ENCODE measurements around the gene SLC22A31. TPM values are rescaled to one million over a fixed set of nuclear protein-coding genes. Genes with fewer than 3 reads are reported as not detected.

The SLC22A31 gene
- total and polyA plus RNA-seq, 9 donors, result 0.94 to 7.8 (median 2.7) TPM; not detected in 2

DNA sequence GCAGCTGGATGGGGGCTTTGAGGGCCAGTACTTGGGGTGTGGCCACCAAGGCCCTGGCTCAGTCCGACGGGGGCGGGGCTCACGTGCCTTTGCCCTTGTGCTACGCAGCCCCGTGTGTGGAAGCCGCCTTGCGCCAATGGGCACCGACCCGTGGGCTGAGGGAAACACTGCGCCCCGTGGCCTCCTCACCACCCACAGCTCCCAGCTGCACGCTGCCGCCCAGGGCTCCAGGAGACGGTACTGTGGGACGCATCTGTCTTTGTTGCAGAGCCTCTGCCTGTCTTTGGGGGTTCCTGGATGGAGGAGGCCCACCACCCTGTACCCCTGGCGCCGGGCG lies 21.2 kb downstream of the SLC22A31 start:
- Histone ChIP-seq H3K27me3 (peaks cover 3% of the 10 kb centered on the region), H3K4me3 (no peak overlapping the region), H3K36me3 (no peaks in the 10 kb centered on the region), H3K27ac (no peak overlapping the region), H3K9me3 (no peaks in the 10 kb centered on the region), H3K4me1 (ENCODE audit: insufficient read depth) (no peaks in the 10 kb centered on the region)
- no peak for DNase-seq
- 65 to 84% (median 78%) methylated on average over 15 to 19 of the region's 19 CpGs for WGBS, 3 donors
- intact Hi-C loops (cut with DNase I), result no loop called here
- no peak for TF ChIP-seq POLR2A (IDR thresholded peaks at IDR 0.05)
- TF ChIP-seq, protein P1, sequence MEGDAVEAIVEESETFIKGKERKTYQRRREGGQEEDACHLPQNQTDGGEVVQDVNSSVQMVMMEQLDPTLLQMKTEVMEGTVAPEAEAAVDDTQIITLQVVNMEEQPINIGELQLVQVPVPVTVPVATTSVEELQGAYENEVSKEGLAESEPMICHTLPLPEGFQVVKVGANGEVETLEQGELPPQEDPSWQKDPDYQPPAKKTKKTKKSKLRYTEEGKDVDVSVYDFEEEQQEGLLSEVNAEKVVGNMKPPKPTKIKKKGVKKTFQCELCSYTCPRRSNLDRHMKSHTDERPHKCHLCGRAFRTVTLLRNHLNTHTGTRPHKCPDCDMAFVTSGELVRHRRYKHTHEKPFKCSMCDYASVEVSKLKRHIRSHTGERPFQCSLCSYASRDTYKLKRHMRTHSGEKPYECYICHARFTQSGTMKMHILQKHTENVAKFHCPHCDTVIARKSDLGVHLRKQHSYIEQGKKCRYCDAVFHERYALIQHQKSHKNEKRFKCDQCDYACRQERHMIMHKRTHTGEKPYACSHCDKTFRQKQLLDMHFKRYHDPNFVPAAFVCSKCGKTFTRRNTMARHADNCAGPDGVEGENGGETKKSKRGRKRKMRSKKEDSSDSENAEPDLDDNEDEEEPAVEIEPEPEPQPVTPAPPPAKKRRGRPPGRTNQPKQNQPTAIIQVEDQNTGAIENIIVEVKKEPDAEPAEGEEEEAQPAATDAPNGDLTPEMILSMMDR (IDR thresholded peaks at IDR 0.05), result no peak
- no peak for TF ChIP-seq EP300 (IDR thresholded peaks at IDR 0.05)

DNA sequence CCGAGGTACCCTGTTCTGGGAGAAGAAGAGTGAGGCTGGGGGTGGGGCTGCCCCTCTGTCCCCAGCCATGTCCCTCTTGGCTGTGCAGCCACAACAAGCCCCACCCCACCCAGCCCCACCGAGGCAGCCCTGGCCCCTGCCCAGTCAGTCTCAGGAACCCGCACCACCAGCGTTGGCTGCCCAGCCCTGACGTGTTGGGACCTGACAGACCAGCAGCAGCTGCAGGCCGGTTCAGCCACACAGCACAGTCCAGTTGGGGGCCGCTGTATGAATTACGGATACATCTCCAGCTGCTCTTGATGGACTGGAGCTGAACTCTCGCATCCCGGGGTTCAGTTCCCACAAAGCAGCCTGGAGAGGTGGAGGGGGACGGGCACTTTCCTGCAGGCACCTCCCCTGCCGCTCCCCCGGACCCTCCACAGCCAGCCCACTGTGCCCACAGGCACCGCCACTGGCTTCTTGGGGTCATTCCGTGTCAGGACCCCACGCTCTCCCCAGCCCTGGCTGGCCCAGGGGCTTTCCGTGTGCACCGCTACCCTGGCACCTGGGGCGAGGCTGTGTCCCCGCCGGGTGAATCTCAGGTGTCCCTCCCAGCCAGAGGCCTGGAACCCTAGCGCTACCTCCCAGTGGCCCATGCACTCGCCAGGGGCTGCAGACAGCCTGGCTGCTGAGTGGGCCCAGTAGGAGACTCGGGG lies 21.7 kb downstream of the SLC22A31 start:
- intact Hi-C loops (cut with DNase I), result no loop called here

DNA sequence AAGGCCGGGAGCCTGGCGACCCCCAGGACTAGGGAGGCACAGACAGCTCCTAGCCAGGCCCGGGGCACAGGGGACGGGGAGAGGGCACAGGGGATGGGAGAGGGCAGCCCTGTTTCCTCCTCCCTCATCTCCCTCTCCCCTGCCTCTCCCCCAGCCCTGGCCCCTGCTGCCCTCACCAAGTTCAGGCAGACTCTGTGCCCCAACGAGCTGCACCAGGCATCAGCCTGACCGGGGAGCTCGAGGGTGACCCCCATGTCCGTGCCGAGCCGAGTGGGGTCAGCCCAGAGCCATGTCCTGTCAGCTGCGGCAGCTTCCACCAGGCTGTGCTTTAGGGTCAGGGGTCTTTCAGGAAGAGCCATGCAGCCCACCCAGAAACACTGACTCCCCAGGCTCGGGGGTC lies 22.8 kb downstream of the SLC22A31 start:
- intact Hi-C loops (cut with DNase I), result no loop called here
- Histone ChIP-seq H3K9me3 (no peaks in the 10 kb centered on the region), H3K36me3 (no peaks in the 10 kb centered on the region), H3K4me1 (ENCODE audit: insufficient read depth) (no peaks in the 10 kb centered on the region), H3K4me3 (no peak overlapping the region), H3K27me3 (peaks cover 3% of the 10 kb centered on the region), H3K27ac (no peak overlapping the region)
- DNase-seq, result no peak
- WGBS, 3 donors, result 39 to 47% (median 43%) methylated on average over 11 to 12 of the region's 12 CpGs
- TF ChIP-seq POLR2A (IDR thresholded peaks at IDR 0.05) (no peak), EP300 (IDR thresholded peaks at IDR 0.05) (no peak)
- TF ChIP-seq, protein P1 (IDR thresholded peaks at IDR 0.05), result no peak

More for the DNA sequence above, 21.7 kb downstream of the SLC22A31 start:
- Histone ChIP-seq H3K27me3 (peaks cover 3% of the 10 kb centered on the region), H3K9me3 (no peaks in the 10 kb centered on the region), H3K36me3 (no peaks in the 10 kb centered on the region), H3K4me1 (ENCODE audit: insufficient read depth) (no peaks in the 10 kb centered on the region), H3K27ac (no peak overlapping the region), H3K4me3 (no peak overlapping the region)
- DNase-seq, result no peak
- 60 to 65% (median 64%) methylated on average over 19 to 24 of the region's 24 CpGs for WGBS, 3 donors
- TF ChIP-seq, protein P1 (IDR thresholded peaks at IDR 0.05), result no peak
- TF ChIP-seq EP300 (IDR thresholded peaks at IDR 0.05) (no peak), POLR2A (IDR thresholded peaks at IDR 0.05) (no peak)

DNA sequence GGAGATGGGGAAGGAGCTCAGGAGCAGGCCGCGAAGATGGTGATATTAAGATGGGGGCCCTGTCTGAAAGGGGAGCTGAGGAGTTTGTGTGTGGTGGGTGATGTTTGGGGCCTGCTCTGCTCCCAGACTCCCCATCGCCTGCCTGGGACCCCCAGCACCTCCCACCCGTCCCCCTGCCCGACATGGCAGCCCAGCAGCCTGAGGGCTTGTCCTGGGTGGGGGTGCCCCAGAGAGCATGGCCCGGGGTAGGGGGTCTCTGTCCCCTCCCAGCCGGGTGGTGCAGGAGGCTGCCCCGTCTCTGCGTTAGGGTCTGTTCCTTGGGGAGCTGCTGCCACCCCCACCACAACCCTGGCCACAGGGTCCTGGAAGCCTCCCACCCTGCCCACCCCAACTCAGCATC lies 23.6 kb downstream of the SLC22A31 start:
- H3K4me3 ChIP-seq, result no peak overlapping the region
- no peak overlapping the region for H3K27ac ChIP-seq
- H3K27me3 ChIP-seq, result peaks cover 5% of the 10 kb centered on the region
- H3K9me3 ChIP-seq, result no peaks in the 10 kb centered on the region
- H3K4me1 ChIP-seq (ENCODE audit: insufficient read depth), result no peaks in the 10 kb centered on the region
- H3K36me3 ChIP-seq, result no peaks in the 10 kb centered on the region
- WGBS, 3 donors, result 62 to 74% (median 74%) methylated on average over 9 of the region's 9 CpGs
- intact Hi-C loops (cut with DNase I), result no loop called here
- DNase-seq, result no peak
- no peak for TF ChIP-seq POLR2A (IDR thresholded peaks at IDR 0.05)
- TF ChIP-seq EP300 (IDR thresholded peaks at IDR 0.05), result no peak
- TF ChIP-seq, protein P1 (IDR thresholded peaks at IDR 0.05), result no peak

Measured in ovary (tissue), 9 donors.